Natural killer cell (primary cell): ENCODE measurements around the gene MYO5A. TPM values are rescaled to one million over a fixed set of nuclear protein-coding genes. Genes with fewer than 3 reads are reported as not detected.

Experiments used
- ATAC-seq, 3 donors: fragments of 150-1000 bp in 2 of 3; fragments of 200-7000 bp in 1 of 3; cut with Tn5 transposase; 1 replicate in 1 of 3; 2 replicates in 2 of 3; pipeline ENCODE4 v1.10.0; 2021; ENCODE audit warnings: mild to moderate bottlenecking in 2 of 3, moderate library complexity in 2 of 3
- DNase-seq, 2 donors: peaks; one replicate each; pipeline versions ENCODE4 v3.0.0 to v3.0.0-alpha.2; 2013 to 2021; ENCODE audit warnings: mixed read lengths in 1 of 2
- H3K27ac ChIP-seq: one replicate; pipeline ENCODE4 v1.5.1; 2013; ENCODE audit warnings: mild to moderate bottlenecking, low read length
- H3K27me3 ChIP-seq: one replicate; pipeline ENCODE4 v1.6.1; 2013; ENCODE audit warnings: low read length; ENCODE audit not compliant: control insufficient read depth, insufficient read depth
- H3K36me3 ChIP-seq: one replicate; pipeline ENCODE4 v1.6.1; 2013; ENCODE audit warnings: low read length; ENCODE audit not compliant: control insufficient read depth, insufficient read depth
- H3K4me1 ChIP-seq: one replicate; pipeline ENCODE4 v1.6.1; 2013; ENCODE audit warnings: low read length; ENCODE audit not compliant: control insufficient read depth, insufficient read depth
- H3K4me3 ChIP-seq: one replicate; pipeline ENCODE4 v1.5.1; 2013; ENCODE audit warnings: low read length
- H3K9me3 ChIP-seq: one replicate; pipeline ENCODE4 v1.6.1; 2013; ENCODE audit warnings: low read length; ENCODE audit not compliant: control insufficient read depth, insufficient read depth
- H3K27ac Mint-ChIP-seq, 2 donors: one replicate each; pipeline ENCODE4 v1.8.0; 2022; ENCODE audit warnings: mild to moderate bottlenecking in 2 of 2, mixed read lengths in 2 of 2, moderate library complexity in 1 of 2
- H3K27me3 Mint-ChIP-seq, 2 donors: one replicate each; pipeline ENCODE4 v1.8.0; 2022; ENCODE audit warnings: low read depth in 2 of 2, mixed read lengths in 2 of 2
- H3K36me3 Mint-ChIP-seq: one replicate; pipeline ENCODE4 v1.8.0; 2022; ENCODE audit warnings: mixed read lengths
- H3K4me1 Mint-ChIP-seq, 2 donors: one replicate each; pipeline ENCODE4 v1.8.0; 2022; ENCODE audit warnings: mixed read lengths in 2 of 2
- H3K4me3 Mint-ChIP-seq: one replicate; pipeline ENCODE4 v1.8.0; 2022; ENCODE audit warnings: mild to moderate bottlenecking, moderate library complexity, mixed read lengths
- H3K9me3 Mint-ChIP-seq, 2 donors: one replicate each; pipeline ENCODE4 v1.8.0; 2022; ENCODE audit warnings: mixed read lengths in 2 of 2
- WGBS: methylation state at CpG from one replicate; pipeline ENCODE4 v1.1.7; 2013; ENCODE audit warnings: missing lambda C conversion rate; ENCODE audit not compliant: insufficient coverage; 5-methylcytosine and 5-hydroxymethylcytosine counted together
- intact Hi-C: fragments of 100-400 bp; cut with micrococcal nuclease; formaldehyde crosslinking; loops from one replicate; pipeline ENCODE4 v1.14.2; 2022
- total RNA-seq, 4 donors: library from RNA; stranded (reverse); fragments of 120-200 nt in 1 of 4; gene quantifications; one replicate each; pipeline versions ENCODE4 v1.2.3 to v1.2.4, GENCODE V29; 2013 to 2022
- TF ChIP-seq, protein P1 (sequence below): fragments of 200-600 bp; IDR thresholded peaks from one replicate; pipeline ENCODE4 v1.8.0; 2022; ENCODE audit warnings: antibody characterized with exemption

The MYO5A gene
- total RNA-seq, 3 donors from 2014 or later (not counting 1 experiment from before 2014, with no cell fraction given) = 42.8 to 51.5 (median 44.4) TPM

GRCh38 chr15:52563501-52564060 lies 34.9 kb upstream of the MYO5A start:
- DNase-seq (no peak), ATAC-seq (no peak)
- TF ChIP-seq, protein P1, sequence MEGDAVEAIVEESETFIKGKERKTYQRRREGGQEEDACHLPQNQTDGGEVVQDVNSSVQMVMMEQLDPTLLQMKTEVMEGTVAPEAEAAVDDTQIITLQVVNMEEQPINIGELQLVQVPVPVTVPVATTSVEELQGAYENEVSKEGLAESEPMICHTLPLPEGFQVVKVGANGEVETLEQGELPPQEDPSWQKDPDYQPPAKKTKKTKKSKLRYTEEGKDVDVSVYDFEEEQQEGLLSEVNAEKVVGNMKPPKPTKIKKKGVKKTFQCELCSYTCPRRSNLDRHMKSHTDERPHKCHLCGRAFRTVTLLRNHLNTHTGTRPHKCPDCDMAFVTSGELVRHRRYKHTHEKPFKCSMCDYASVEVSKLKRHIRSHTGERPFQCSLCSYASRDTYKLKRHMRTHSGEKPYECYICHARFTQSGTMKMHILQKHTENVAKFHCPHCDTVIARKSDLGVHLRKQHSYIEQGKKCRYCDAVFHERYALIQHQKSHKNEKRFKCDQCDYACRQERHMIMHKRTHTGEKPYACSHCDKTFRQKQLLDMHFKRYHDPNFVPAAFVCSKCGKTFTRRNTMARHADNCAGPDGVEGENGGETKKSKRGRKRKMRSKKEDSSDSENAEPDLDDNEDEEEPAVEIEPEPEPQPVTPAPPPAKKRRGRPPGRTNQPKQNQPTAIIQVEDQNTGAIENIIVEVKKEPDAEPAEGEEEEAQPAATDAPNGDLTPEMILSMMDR = no peak
- Histone ChIP-seq H3K4me1 (peaks cover 19% of the 10 kb centered on the region), H3K4me3 (no peak overlapping the region), H3K9me3 (no peaks in the 10 kb centered on the region), H3K36me3 (no peaks in the 10 kb centered on the region), H3K27ac (no peak overlapping the region), H3K27me3 (no peaks in the 10 kb centered on the region)
- Mint-ChIP-seq H3K36me3 (no peaks in the 10 kb centered on the region), H3K9me3 (no peaks in the 10 kb centered on the region), H3K4me3 (no peak overlapping the region), H3K27me3 (no peaks in the 10 kb centered on the region), H3K4me1 (peaks cover 52 to 54% of the 10 kb centered on the region in 2 donors), H3K27ac (peak overlapping the region in 1 of 2 donors; percentile 16)
- 95% methylated on average over 3 of the region's 4 CpGs for WGBS
- intact Hi-C loops = no loop called here

GRCh38 chr15:52559575-52559974 lies 30.9 kb upstream of the MYO5A start:
- H3K27ac Mint-ChIP-seq = peak overlapping the region; percentile 72 to 88
- Histone ChIP-seq H3K36me3 (peaks cover 20% of the 10 kb centered on the region), H3K27me3 (no peaks in the 10 kb centered on the region), H3K4me3 (no peak overlapping the region), H3K4me1 (no peaks in the 10 kb centered on the region), H3K27ac (no peak overlapping the region), H3K9me3 (no peaks in the 10 kb centered on the region)
- H3K27me3 Mint-ChIP-seq = no peaks in the 10 kb centered on the region
- ATAC-seq (no peak), DNase-seq (no peak)
- H3K4me3 Mint-ChIP-seq = no peak overlapping the region
- peaks cover 50 to 52% of the 10 kb centered on the region in 2 donors for H3K4me1 Mint-ChIP-seq
- WGBS = 73% methylated on average over 2 of the region's 2 CpGs
- H3K9me3 Mint-ChIP-seq = no peaks in the 10 kb centered on the region
- TF ChIP-seq, protein P1 = no peak
- H3K36me3 Mint-ChIP-seq = peaks cover 9% of the 10 kb centered on the region
- intact Hi-C loops = no loop called here

- H3K9me3 ChIP-seq = no peaks in the 10 kb centered on the region
- Mint-ChIP-seq H3K9me3 (no peaks in the 10 kb centered on the region), H3K27me3 (no peaks in the 10 kb centered on the region), H3K27ac (peak overlapping the region; percentile 72 to 88), H3K4me1 (peaks cover 50 to 52% of the 10 kb centered on the region in 2 donors), H3K4me3 (peak overlapping the region; percentile 9), H3K36me3 (peaks cover 9% of the 10 kb centered on the region)
- no peaks in the 10 kb centered on the region for H3K4me1 ChIP-seq
- 86% methylated on average over 6 of the region's 6 CpGs for WGBS
- TF ChIP-seq, protein P1 = no peak
- no peak overlapping the region for H3K27ac ChIP-seq
- H3K27me3 ChIP-seq = no peaks in the 10 kb centered on the region
- H3K4me3 ChIP-seq = no peak overlapping the region
- peaks cover 20% of the 10 kb centered on the region for H3K36me3 ChIP-seq
- intact Hi-C loops = no loop called here
- DNase-seq (no peak), ATAC-seq (no peak)
These were observed 30.3 kb upstream of the MYO5A start for GRCh38 chr15:52559022-52559421.

- ATAC-seq (peak; percentile 86 to 98 (median 86)), DNase-seq (peak in 1 of 2 donors; percentile 50)
- intact Hi-C loops = no loop called here
- Mint-ChIP-seq H3K4me1 (peaks cover 54 to 57% of the 10 kb centered on the region in 2 donors), H3K9me3 (no peaks in the 10 kb centered on the region), H3K27ac (peak overlapping the region; percentile 72 to 88), H3K36me3 (peaks cover 9% of the 10 kb centered on the region), H3K27me3 (no peaks in the 10 kb centered on the region), H3K4me3 (no peak overlapping the region)
- no peak overlapping the region for H3K4me3 ChIP-seq
- no peaks in the 10 kb centered on the region for H3K27me3 ChIP-seq
- H3K4me1 ChIP-seq = no peaks in the 10 kb centered on the region
- TF ChIP-seq, protein P1 = no peak
- no peak overlapping the region for H3K27ac ChIP-seq
- WGBS = 52% methylated on average over 5 of the region's 5 CpGs
- peaks cover 22% of the 10 kb centered on the region for H3K36me3 ChIP-seq
- no peaks in the 10 kb centered on the region for H3K9me3 ChIP-seq
These were observed 29.5 kb upstream of the MYO5A start for GRCh38 chr15:52558196-52558595.
